Stimulated activated CD8-positive, alpha-beta memory T cell treated with anti-CD3 and anti-CD28 coated beads, Interleukin-7, amount 100 ng/mL, for 4 hours (primary cell): ENCODE measurements around the gene KIF1A.
"Not testable (repeated sequence)": the region's sequence is repeated elsewhere in the genome, so short reads cannot be mapped to it uniquely, and the experiment has no call there.

Experiments
- DNase-seq, 2 donors: peaks; one replicate each; pipeline ENCODE4 v3.0.0-alpha.2; 2020; ENCODE audit warnings: low read depth in 2 of 2

The KIF1A gene

GRCh38 chr2:240787521-240788472 lies 32.2 kb downstream of the KIF1A start:
- no peak for DNase-seq

- DNase-seq: no peak
Observed at GRCh38 chr2:240786871-240787311, 33.1 kb downstream of the KIF1A start.

GRCh38 chr2:240786355-240786841 lies 33.6 kb downstream of the KIF1A start:
- no peak for DNase-seq

- DNase-seq: no peak
Observed at GRCh38 chr2:240785424-240786335, 34.3 kb downstream of the KIF1A start.

GRCh38 chr2:240784629-240785423 lies 35.2 kb downstream of the KIF1A start:
- DNase-seq: no peak

GRCh38 chr2:240783819-240784621 lies 36.0 kb downstream of the KIF1A start:
- no peak for DNase-seq

GRCh38 chr2:240782886-240783818 lies 36.9 kb downstream of the KIF1A start:
- no peak for DNase-seq

- DNase-seq: no peak
Observed at GRCh38 chr2:240782221-240782885, 37.7 kb downstream of the KIF1A start.

- no peak for DNase-seq
Observed at GRCh38 chr2:240781471-240782220, 38.4 kb downstream of the KIF1A start.

GRCh38 chr2:240780023-240780700 lies 39.9 kb downstream of the KIF1A start:
- no peak for DNase-seq

- not testable (repeated sequence) for DNase-seq
Observed at GRCh38 chr2:240779250-240779832, 40.7 kb downstream of the KIF1A start.

- DNase-seq: no peak
Observed at GRCh38 chr2:240778426-240778825, 41.6 kb downstream of the KIF1A start.

GRCh38 chr2:240777456-240778212 lies 42.4 kb downstream of the KIF1A start:
- no peak for DNase-seq

GRCh38 chr2:240775905-240776304 lies 44.1 kb downstream of the KIF1A start:
- DNase-seq: no peak

GRCh38 chr2:240774856-240775255 lies 45.2 kb downstream of the KIF1A start:
- DNase-seq: no peak

GRCh38 chr2:240769096-240769495 lies 50.9 kb downstream of the KIF1A start:
- no peak for DNase-seq
